Mononuclear cell (primary cell): ENCODE measurements around the gene ZNF423. TPM values are rescaled to one million over a fixed set of nuclear protein-coding genes. Genes with fewer than 3 reads are reported as not detected.

Experiments
- H3K27me3 ChIP-seq: 2 replicates; pipeline ENCODE4 v1.6.0; 2011; ENCODE audit warnings: low read length, control low read depth; ENCODE audit not compliant: insufficient read depth
- H3K4me1 ChIP-seq: 2 replicates; pipeline ENCODE4 v1.5.1; 2011; ENCODE audit warnings: mild to moderate bottlenecking, low read length, control low read depth; ENCODE audit not compliant: insufficient read depth
- H3K4me3 ChIP-seq: 2 replicates; pipeline ENCODE4 v1.5.1; 2011; ENCODE audit warnings: mild to moderate bottlenecking, low read length, moderate library complexity
- H3K9me3 ChIP-seq: 2 replicates; pipeline ENCODE4 v1.5.1; 2011; ENCODE audit warnings: low read depth, mild to moderate bottlenecking, control low read depth, low read length
- total RNA-seq: library from RNA; depleted of rRNA; stranded (reverse); fragments of >200 nt; gene quantifications from one replicate; pipeline ENCODE4 v1.2.3, GENCODE V29; 2012

ZNF423 gene
- total RNA-seq, 1 donor, result under 0.01 TPM

GRCh38 chr16:49712106-49712505, 143.8 kb downstream of the ZNF423 start:
- no peaks in the 10 kb centered on the region for H3K4me1 ChIP-seq
- no peaks in the 10 kb centered on the region for H3K27me3 ChIP-seq
- H3K4me3 ChIP-seq, result no peak overlapping the region
- H3K9me3 ChIP-seq, result no peaks in the 10 kb centered on the region

- Histone ChIP-seq H3K27me3 (no peaks in the 10 kb centered on the region), H3K4me3 (no peak overlapping the region), H3K4me1 (no peaks in the 10 kb centered on the region), H3K9me3 (no peaks in the 10 kb centered on the region)
These were observed 146.9 kb downstream of the ZNF423 start for GRCh38 chr16:49709057-49709456.

- H3K4me1 ChIP-seq, result no peaks in the 10 kb centered on the region
- H3K9me3 ChIP-seq, result no peaks in the 10 kb centered on the region
- H3K4me3 ChIP-seq, result no peak overlapping the region
- H3K27me3 ChIP-seq, result no peaks in the 10 kb centered on the region
These were observed 147.4 kb downstream of the ZNF423 start for GRCh38 chr16:49708491-49708890.

- Histone ChIP-seq H3K4me3 (no peak overlapping the region), H3K9me3 (no peaks in the 10 kb centered on the region), H3K4me1 (no peaks in the 10 kb centered on the region), H3K27me3 (no peaks in the 10 kb centered on the region)
These were observed 149.1 kb downstream of the ZNF423 start for GRCh38 chr16:49706620-49707355.

- Histone ChIP-seq H3K9me3 (no peaks in the 10 kb centered on the region), H3K4me3 (no peak overlapping the region), H3K4me1 (no peaks in the 10 kb centered on the region), H3K27me3 (no peaks in the 10 kb centered on the region)
These were observed 151.2 kb downstream of the ZNF423 start for GRCh38 chr16:49704586-49705155.

- peaks cover 2% of the 10 kb centered on the region for H3K27me3 ChIP-seq
- no peaks in the 10 kb centered on the region for H3K4me1 ChIP-seq
- no peak overlapping the region for H3K4me3 ChIP-seq
- H3K9me3 ChIP-seq, result no peaks in the 10 kb centered on the region
These were observed 152.4 kb downstream of the ZNF423 start for GRCh38 chr16:49703483-49703882.

GRCh38 chr16:49701789-49702494, 154.0 kb downstream of the ZNF423 start:
- H3K9me3 ChIP-seq, result no peaks in the 10 kb centered on the region
- H3K27me3 ChIP-seq, result peaks cover 2% of the 10 kb centered on the region
- no peaks in the 10 kb centered on the region for H3K4me1 ChIP-seq
- H3K4me3 ChIP-seq, result no peak overlapping the region

GRCh38 chr16:49701065-49701685, 154.7 kb downstream of the ZNF423 start:
- Histone ChIP-seq H3K4me3 (no peak overlapping the region), H3K4me1 (no peaks in the 10 kb centered on the region), H3K27me3 (peaks cover 2% of the 10 kb centered on the region), H3K9me3 (no peaks in the 10 kb centered on the region)

- no peak overlapping the region for H3K4me3 ChIP-seq
- H3K27me3 ChIP-seq, result peaks cover 2% of the 10 kb centered on the region
- H3K9me3 ChIP-seq, result no peaks in the 10 kb centered on the region
- no peaks in the 10 kb centered on the region for H3K4me1 ChIP-seq
These were observed 155.5 kb downstream of the ZNF423 start for GRCh38 chr16:49700251-49701064.

- no peak overlapping the region for H3K4me3 ChIP-seq
- no peaks in the 10 kb centered on the region for H3K4me1 ChIP-seq
- H3K9me3 ChIP-seq, result no peaks in the 10 kb centered on the region
- peaks cover 2% of the 10 kb centered on the region for H3K27me3 ChIP-seq
These were observed 156.1 kb downstream of the ZNF423 start for GRCh38 chr16:49699841-49700175.

GRCh38 chr16:49698931-49699840, 156.7 kb downstream of the ZNF423 start:
- Histone ChIP-seq H3K9me3 (no peaks in the 10 kb centered on the region), H3K27me3 (peaks cover 2% of the 10 kb centered on the region), H3K4me3 (no peak overlapping the region), H3K4me1 (no peaks in the 10 kb centered on the region)

GRCh38 chr16:49698453-49698815, 157.5 kb downstream of the ZNF423 start:
- H3K4me1 ChIP-seq, result no peaks in the 10 kb centered on the region
- peaks cover 2% of the 10 kb centered on the region for H3K27me3 ChIP-seq
- H3K4me3 ChIP-seq, result no peak overlapping the region

GRCh38 chr16:49697631-49698452, 158.1 kb downstream of the ZNF423 start:
- Histone ChIP-seq H3K4me3 (no peak overlapping the region), H3K9me3 (no peaks in the 10 kb centered on the region), H3K27me3 (peaks cover 2% of the 10 kb centered on the region), H3K4me1 (no peaks in the 10 kb centered on the region)

More at GRCh38 chr16:49698453-49698815, 157.5 kb downstream of the ZNF423 start:
- no peaks in the 10 kb centered on the region for H3K9me3 ChIP-seq
